HepG2 (cell line): ENCODE data around the gene RPS28. TPM values are rescaled to one million over a fixed set of nuclear protein-coding genes. Genes with fewer than 3 reads are reported as not detected.

Source experiments
- ARNT ChIP-seq: fragments of 450-650 bp; IDR thresholded peaks from 2 replicates; pipeline ENCODE4 v1.6.1; 2017
- CAMTA2 ChIP-seq: sonication (generic); formaldehyde crosslinking; IDR thresholded peaks from 2 replicates; pipeline ENCODE4 v1.4.0; 2020; ENCODE audit warnings: mild to moderate bottlenecking, missing genetic modification reagents, borderline replicate concordance
- DPF2 ChIP-seq: sonication (generic); formaldehyde crosslinking; IDR thresholded peaks from 2 replicates; pipeline ENCODE4 v1.4.0; 2020; ENCODE audit warnings: mild to moderate bottlenecking, low read depth, missing genetic modification reagents, borderline replicate concordance
- FLYWCH1 ChIP-seq: sonication (generic); formaldehyde crosslinking; IDR thresholded peaks from 2 replicates; pipeline ENCODE4 v1.8.1; 2023; ENCODE audit warnings: mild to moderate bottlenecking, missing genetic modification reagents
- IKZF4 ChIP-seq: sonication (generic); formaldehyde crosslinking; IDR thresholded peaks from 2 replicates; pipeline ENCODE4 v1.5.1; 2020; ENCODE audit warnings: borderline replicate concordance, mild to moderate bottlenecking, low read depth, missing genetic modification reagents; ENCODE audit errors: not compliant biosample characterization
- MIER2 ChIP-seq: IDR thresholded peaks from 2 replicates; pipeline ENCODE4 v1.6.1; 2016; ENCODE audit warnings: missing biosample characterization, missing genetic modification reagents
- NCOA5 ChIP-seq: sonication (generic); formaldehyde crosslinking; IDR thresholded peaks from 2 replicates; pipeline ENCODE4 v1.4.0; 2020; ENCODE audit warnings: missing genetic modification reagents
- SMARCC2 ChIP-seq: fragments of 450-650 bp; IDR thresholded peaks from 2 replicates; pipeline ENCODE4 v1.6.1; 2017; ENCODE audit warnings: antibody characterized with exemption, mild to moderate bottlenecking
- XBP1 ChIP-seq: sonication (generic); formaldehyde crosslinking; IDR thresholded peaks from 2 replicates; pipeline ENCODE4 v1.5.0; 2020; ENCODE audit warnings: missing genetic modification reagents
- ZKSCAN1 ChIP-seq: fragments of 150-350 bp; IDR thresholded peaks from 2 replicates; pipeline ENCODE4 v1.6.1; 2014; ENCODE audit warnings: low read length
- ZNF292 ChIP-seq: sonication (generic); formaldehyde crosslinking; IDR thresholded peaks from 2 replicates; pipeline ENCODE4 v1.8.1; 2022; ENCODE audit warnings: mild to moderate bottlenecking, low read depth, missing genetic modification reagents, borderline replicate concordance
- ZNF460 ChIP-seq: sonication (generic); formaldehyde crosslinking; IDR thresholded peaks from 2 replicates; pipeline ENCODE4 v1.5.1; 2020; ENCODE audit warnings: missing genetic modification reagents, mild to moderate bottlenecking, borderline replicate concordance
- ZNF703 ChIP-seq: sonication (generic); formaldehyde crosslinking; IDR thresholded peaks from 2 replicates; pipeline ENCODE4 v1.5.1; 2020; ENCODE audit warnings: missing genetic modification reagents, mild to moderate bottlenecking, moderate library complexity, borderline replicate concordance
- ZNF777 ChIP-seq: sonication (generic); formaldehyde crosslinking; IDR thresholded peaks from 2 replicates; pipeline ENCODE4 v1.4.0; 2020; ENCODE audit warnings: missing genetic modification reagents
- ZNF878 ChIP-seq: sonication (generic); formaldehyde crosslinking; IDR thresholded peaks from 2 replicates; pipeline ENCODE4 v1.8.1; 2023; ENCODE audit warnings: mild to moderate bottlenecking, missing genetic modification reagents, moderate library complexity
- polyA plus RNA-seq, 8 experiments: library from polyadenylated mRNA; depleted of rRNA in 3 of 8; stranded (reverse) in 7 of 8; unstranded in 1 of 8; fragments of >200 nt; fragmentation: Illumina TruSeq in 4 of 8; extraction: Trizol in 4 of 8; gene quantifications; 2 replicates each; pipeline versions ENCODE4 v1.2.1 to v1.2.3, GENCODE V29; 2011 to 2016; ENCODE audit warnings: low read depth in 4 of 8, missing spikeins in 1 of 8, mixed read lengths in 1 of 8; ENCODE audit not compliant: insufficient read depth in 1 of 8
- total RNA-seq, 5 experiments: library from RNA; depleted of rRNA; stranded (reverse); fragments of >200 nt; fragmentation: Illumina TruSeq; extraction: Trizol; gene quantifications; 2 replicates each; pipeline ENCODE4 v1.2.3, GENCODE V29; 2016; ENCODE audit warnings: low read depth in 1 of 5
- TF ChIP-seq, protein P1 (sequence below): sonication (generic); formaldehyde crosslinking; IDR thresholded peaks from 2 replicates; pipeline ENCODE4 v1.9.0; 2021; ENCODE audit warnings: missing genetic modification reagents, borderline replicate concordance
- TF ChIP-seq, protein P2 (sequence below): sonication (generic); formaldehyde crosslinking; IDR thresholded peaks from 2 replicates; pipeline ENCODE4 v1.5.0; 2020; ENCODE audit warnings: mild to moderate bottlenecking, missing genetic modification reagents
- TF ChIP-seq, protein P3 (sequence below): sonication (generic); formaldehyde crosslinking; IDR thresholded peaks from 2 replicates; pipeline ENCODE4 v1.4.0; 2020; ENCODE audit warnings: missing genetic modification reagents, mild to moderate bottlenecking, borderline replicate concordance
- TF ChIP-seq, protein P4 (sequence below): sonication (generic); formaldehyde crosslinking; IDR thresholded peaks from 2 replicates; pipeline ENCODE4 v1.4.0; 2020; ENCODE audit warnings: missing genetic modification reagents
- TF ChIP-seq, protein P5 (sequence below): sonication (generic); formaldehyde crosslinking; IDR thresholded peaks from 2 replicates; pipeline ENCODE4 v1.5.1; 2020; ENCODE audit warnings: mild to moderate bottlenecking, moderate library complexity, missing genetic modification reagents

Gene RPS28
- total and polyA plus RNA-seq, 2 of the 13 experiments (the other 11 are each of a cell fraction or from before 2014, with no cell fraction given), result 281 to 545 TPM

DNA sequence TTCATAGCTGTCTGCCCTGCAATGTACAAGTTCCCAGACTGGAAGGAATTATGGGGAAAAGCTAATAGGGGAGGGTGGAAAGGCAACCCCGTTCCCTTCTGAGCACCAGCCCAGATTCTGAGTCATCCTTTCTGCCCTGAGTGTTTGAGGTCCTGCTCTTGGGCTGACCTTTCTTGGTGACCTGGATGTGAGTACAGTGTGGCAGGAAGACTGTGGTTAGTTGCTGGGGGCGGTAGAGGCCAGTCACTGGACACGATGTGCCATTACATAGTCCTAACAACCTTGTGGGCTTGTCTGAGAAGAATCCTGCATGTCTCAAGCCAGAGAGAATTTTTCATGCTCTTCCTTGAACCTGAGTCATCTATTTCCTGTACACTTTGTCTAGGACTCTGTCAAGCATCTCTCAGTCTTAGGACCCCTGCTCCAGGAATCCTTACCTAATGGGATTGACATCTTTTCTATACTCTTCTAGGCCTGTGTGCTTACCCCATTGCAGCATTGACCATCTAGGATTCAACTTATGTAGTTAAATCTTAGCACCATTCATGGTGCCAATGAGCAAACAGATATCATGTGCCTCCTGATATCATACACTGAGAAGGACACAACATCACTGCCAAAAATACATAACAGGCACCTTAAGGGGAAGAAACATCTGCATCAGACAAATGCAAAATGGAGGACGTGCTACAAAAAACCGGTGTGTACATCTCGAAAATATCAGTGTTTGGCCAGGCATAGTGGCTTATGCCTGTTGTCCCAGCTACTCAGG, 34.5 kb downstream of the RPS28 start (continued):
- TF ChIP-seq, protein P1, sequence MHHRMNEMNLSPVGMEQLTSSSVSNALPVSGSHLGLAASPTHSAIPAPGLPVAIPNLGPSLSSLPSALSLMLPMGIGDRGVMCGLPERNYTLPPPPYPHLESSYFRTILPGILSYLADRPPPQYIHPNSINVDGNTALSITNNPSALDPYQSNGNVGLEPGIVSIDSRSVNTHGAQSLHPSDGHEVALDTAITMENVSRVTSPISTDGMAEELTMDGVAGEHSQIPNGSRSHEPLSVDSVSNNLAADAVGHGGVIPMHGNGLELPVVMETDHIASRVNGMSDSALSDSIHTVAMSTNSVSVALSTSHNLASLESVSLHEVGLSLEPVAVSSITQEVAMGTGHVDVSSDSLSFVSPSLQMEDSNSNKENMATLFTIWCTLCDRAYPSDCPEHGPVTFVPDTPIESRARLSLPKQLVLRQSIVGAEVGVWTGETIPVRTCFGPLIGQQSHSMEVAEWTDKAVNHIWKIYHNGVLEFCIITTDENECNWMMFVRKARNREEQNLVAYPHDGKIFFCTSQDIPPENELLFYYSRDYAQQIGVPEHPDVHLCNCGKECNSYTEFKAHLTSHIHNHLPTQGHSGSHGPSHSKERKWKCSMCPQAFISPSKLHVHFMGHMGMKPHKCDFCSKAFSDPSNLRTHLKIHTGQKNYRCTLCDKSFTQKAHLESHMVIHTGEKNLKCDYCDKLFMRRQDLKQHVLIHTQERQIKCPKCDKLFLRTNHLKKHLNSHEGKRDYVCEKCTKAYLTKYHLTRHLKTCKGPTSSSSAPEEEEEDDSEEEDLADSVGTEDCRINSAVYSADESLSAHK (CRISPR knock-in tag), result no peak
- TF ChIP-seq XBP1 (no peak), DPF2 (CRISPR knock-in tag) (no peak), ZNF777 (CRISPR knock-in tag) (no peak), ZKSCAN1 (no peak; the same call in 1 of the 2 replicates), FLYWCH1 (no peak), SMARCC2 (no peak), NCOA5 (CRISPR knock-in tag) (no peak), IKZF4 (CRISPR knock-in tag) (no peak), ZNF878 (CRISPR knock-in tag) (no peak), MIER2 (0 out of 2 replicates have a peak, but pooled peaks have one; percentile 35), ZNF703 (no peak), ARNT (no peak), ZNF292 (CRISPR knock-in tag) (peak; percentile 40; the same call in 1 of the 2 replicates), CAMTA2 (CRISPR knock-in tag) (no peak), ZNF460 (no peak)
- TF ChIP-seq, protein P2, sequence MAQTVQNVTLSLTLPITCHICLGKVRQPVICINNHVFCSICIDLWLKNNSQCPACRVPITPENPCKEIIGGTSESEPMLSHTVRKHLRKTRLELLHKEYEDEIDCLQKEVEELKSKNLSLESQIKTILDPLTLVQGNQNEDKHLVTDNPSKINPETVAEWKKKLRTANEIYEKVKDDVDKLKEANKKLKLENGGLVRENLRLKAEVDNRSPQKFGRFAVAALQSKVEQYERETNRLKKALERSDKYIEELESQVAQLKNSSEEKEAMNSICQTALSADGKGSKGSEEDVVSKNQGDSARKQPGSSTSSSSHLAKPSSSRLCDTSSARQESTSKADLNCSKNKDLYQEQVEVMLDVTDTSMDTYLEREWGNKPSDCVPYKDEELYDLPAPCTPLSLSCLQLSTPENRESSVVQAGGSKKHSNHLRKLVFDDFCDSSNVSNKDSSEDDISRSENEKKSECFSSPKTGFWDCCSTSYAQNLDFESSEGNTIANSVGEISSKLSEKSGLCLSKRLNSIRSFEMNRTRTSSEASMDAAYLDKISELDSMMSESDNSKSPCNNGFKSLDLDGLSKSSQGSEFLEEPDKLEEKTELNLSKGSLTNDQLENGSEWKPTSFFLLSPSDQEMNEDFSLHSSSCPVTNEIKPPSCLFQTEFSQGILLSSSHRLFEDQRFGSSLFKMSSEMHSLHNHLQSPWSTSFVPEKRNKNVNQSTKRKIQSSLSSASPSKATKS (CRISPR knock-in tag), result no peak
- TF ChIP-seq, protein P3, sequence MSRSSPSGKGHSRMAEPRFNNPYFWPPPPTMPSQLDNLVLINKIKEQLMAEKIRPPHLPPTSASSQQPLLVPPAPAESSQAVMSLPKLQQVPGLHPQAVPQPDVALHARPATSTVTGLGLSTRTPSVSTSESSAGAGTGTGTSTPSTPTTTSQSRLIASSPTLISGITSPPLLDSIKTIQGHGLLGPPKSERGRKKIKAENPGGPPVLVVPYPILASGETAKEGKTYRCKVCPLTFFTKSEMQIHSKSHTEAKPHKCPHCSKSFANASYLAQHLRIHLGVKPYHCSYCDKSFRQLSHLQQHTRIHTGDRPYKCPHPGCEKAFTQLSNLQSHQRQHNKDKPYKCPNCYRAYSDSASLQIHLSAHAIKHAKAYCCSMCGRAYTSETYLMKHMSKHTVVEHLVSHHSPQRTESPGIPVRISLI, result peak; percentile 32; the same call in 1 of the 2 replicates
- TF ChIP-seq, protein P4, sequence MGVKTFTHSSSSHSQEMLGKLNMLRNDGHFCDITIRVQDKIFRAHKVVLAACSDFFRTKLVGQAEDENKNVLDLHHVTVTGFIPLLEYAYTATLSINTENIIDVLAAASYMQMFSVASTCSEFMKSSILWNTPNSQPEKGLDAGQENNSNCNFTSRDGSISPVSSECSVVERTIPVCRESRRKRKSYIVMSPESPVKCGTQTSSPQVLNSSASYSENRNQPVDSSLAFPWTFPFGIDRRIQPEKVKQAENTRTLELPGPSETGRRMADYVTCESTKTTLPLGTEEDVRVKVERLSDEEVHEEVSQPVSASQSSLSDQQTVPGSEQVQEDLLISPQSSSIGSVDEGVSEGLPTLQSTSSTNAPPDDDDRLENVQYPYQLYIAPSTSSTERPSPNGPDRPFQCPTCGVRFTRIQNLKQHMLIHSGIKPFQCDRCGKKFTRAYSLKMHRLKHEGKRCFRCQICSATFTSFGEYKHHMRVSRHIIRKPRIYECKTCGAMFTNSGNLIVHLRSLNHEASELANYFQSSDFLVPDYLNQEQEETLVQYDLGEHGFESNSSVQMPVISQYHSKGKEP (CRISPR knock-in tag), result no peak
- TF ChIP-seq, protein P5, sequence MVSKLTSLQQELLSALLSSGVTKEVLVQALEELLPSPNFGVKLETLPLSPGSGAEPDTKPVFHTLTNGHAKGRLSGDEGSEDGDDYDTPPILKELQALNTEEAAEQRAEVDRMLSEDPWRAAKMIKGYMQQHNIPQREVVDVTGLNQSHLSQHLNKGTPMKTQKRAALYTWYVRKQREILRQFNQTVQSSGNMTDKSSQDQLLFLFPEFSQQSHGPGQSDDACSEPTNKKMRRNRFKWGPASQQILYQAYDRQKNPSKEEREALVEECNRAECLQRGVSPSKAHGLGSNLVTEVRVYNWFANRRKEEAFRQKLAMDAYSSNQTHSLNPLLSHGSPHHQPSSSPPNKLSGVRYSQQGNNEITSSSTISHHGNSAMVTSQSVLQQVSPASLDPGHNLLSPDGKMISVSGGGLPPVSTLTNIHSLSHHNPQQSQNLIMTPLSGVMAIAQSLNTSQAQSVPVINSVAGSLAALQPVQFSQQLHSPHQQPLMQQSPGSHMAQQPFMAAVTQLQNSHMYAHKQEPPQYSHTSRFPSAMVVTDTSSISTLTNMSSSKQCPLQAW (CRISPR knock-in tag), result 0 out of 2 replicates have a peak, but pooled peaks have one; percentile 59
